ENCODE measurements around the gene AWAT2.

The AWAT2 gene

GRCh38 chrX:69993494-69993893 is 56.2 kb downstream of the AWAT2 start:
- no peak for DNase-seq

DNA sequence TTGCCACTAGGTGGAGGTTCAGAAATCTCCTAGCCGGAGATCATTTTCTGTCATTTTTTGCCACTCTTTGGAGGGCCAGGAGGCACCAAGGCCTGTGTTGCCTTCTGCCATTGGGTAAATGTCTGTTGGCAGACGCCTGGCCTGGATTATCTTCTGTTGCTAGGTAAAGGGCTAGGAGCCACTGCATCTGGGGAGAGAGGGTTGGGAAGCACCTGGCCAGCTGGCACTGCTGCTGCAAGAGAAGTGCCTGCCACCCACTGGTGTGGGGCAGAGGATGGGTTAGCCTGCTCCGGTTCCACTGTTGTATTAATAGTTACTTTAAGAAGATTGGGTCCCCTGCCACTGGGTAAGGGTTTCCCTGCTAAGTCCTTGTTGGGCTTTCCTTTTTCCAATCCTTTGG is 58.1 kb downstream of the AWAT2 start:
- DNase-seq, result no peak
